ENCODE measurements around the gene TRIM25. TPM values are rescaled to one million over a fixed set of nuclear protein-coding genes. Genes with fewer than 3 reads are reported as not detected.

Gene TRIM25
- total RNA-seq, 4 donors from 2014 or later: 41.4 to 112 (median 78.6) TPM

GRCh38 chr17:56903560-56903959 lies 10.3 kb downstream of the TRIM25 start:
- no peak for TF ChIP-seq CTCF (IDR thresholded peaks at IDR 0.05)
- ATAC-seq (ENCODE audit: low FRiP score) (no peak), DNase-seq (ENCODE audit: low spot score) (no peak)

- DNase-seq (ENCODE audit: low spot score) (no peak), ATAC-seq (ENCODE audit: low FRiP score) (peak; percentile 53)
- no peak for TF ChIP-seq CTCF (IDR thresholded peaks at IDR 0.05)
Measured at GRCh38 chr17:56902348-56902747, 11.5 kb downstream of the TRIM25 start.

GRCh38 chr17:56899403-56899802 lies 14.4 kb downstream of the TRIM25 start:
- ATAC-seq (ENCODE audit: low FRiP score) (no peak), DNase-seq (ENCODE audit: low spot score) (no peak)
- no peak for TF ChIP-seq CTCF (IDR thresholded peaks at IDR 0.05)

GRCh38 chr17:56898874-56899273 lies 15.0 kb downstream of the TRIM25 start:
- TF ChIP-seq CTCF (IDR thresholded peaks at IDR 0.05): no peak
- DNase-seq (ENCODE audit: low spot score) (no peak), ATAC-seq (ENCODE audit: low FRiP score) (no peak)

- DNase-seq (ENCODE audit: low spot score): no peak
- TF ChIP-seq CTCF (IDR thresholded peaks at IDR 0.05): no peak
- ATAC-seq (ENCODE audit: low FRiP score): no peak
Measured at GRCh38 chr17:56897646-56898424, 16.0 kb downstream of the TRIM25 start.

GRCh38 chr17:56896968-56897359 lies 16.9 kb downstream of the TRIM25 start:
- ATAC-seq (ENCODE audit: low FRiP score) (no peak), DNase-seq (ENCODE audit: low spot score) (no peak)
- TF ChIP-seq CTCF (IDR thresholded peaks at IDR 0.05): no peak

Measured in omental fat pad (tissue), 4 donors.